IMR-90 (cell line): ENCODE results near the gene TBC1D16. TPM values are rescaled to one million over a fixed set of nuclear protein-coding genes. Genes with fewer than 3 reads are reported as not detected.

Source experiments
- ATAC-seq: fragments of 200-7000 bp; cut with Tn5 transposase; 2 replicates; pipeline ENCODE4 v1.9.1; 2020; ENCODE audit warnings: low read depth, mild to moderate bottlenecking, moderate library complexity
- BruUV-seq: library from RNA; stranded (reverse); fragments of 400-500 nt; replicated peaks from 2 replicates; lab custom pipeline; 2021; lab: Mats Ljungman, UMichigan
- CTCF ChIA-PET: fragments of 300-600 bp; formaldehyde crosslinking; extraction: SDS; loops from one replicate; lab custom pipeline; 2021; ENCODE audit warnings: antibody characterized with exemption; lab: Yijun Ruan, JAX
- POLR2A ChIA-PET: fragments of 300-600 bp; sonication (Branson Sonifier 250); formaldehyde crosslinking; loops from one replicate; lab custom pipeline; 2022; ENCODE audit warnings: antibody characterized with exemption; ENCODE audit not compliant: unreplicated experiment; lab: Charles Lee
- DNase-seq: peaks from one replicate; pipeline ENCODE4 v3.0.0; 2013
- H2AFZ ChIP-seq: replicated peaks from 2 replicates; pipeline ENCODE3; 2013; ENCODE audit warnings: low read length, mild to moderate bottlenecking; ENCODE audit not compliant: poor library complexity
- H2AK5ac ChIP-seq: 2 replicates; pipeline ENCODE4 v1.6.1; 2013; ENCODE audit warnings: low read depth, low read length, inconsistent platforms
- H2AK9ac ChIP-seq: replicated peaks from 2 replicates; pipeline ENCODE3; 2013; ENCODE audit warnings: mild to moderate bottlenecking, low read depth, low read length, moderate library complexity; ENCODE audit not compliant: poor library complexity
- H2BK120ac ChIP-seq: 2 replicates; pipeline ENCODE4 v1.6.1; 2013; ENCODE audit warnings: low read depth, low read length, inconsistent platforms
- H2BK15ac ChIP-seq: 3 replicates; pipeline ENCODE4 v1.6.1; 2013; ENCODE audit warnings: low read depth, low read length, inconsistent platforms
- H2BK20ac ChIP-seq: 2 replicates; pipeline ENCODE4 v1.6.1; 2013; ENCODE audit warnings: low read depth, mild to moderate bottlenecking, inconsistent platforms, low read length, moderate library complexity
- H2BK5ac ChIP-seq: 2 replicates; pipeline ENCODE4 v1.6.1; 2013; ENCODE audit warnings: mild to moderate bottlenecking, low read depth, low read length, inconsistent platforms; ENCODE audit not compliant: poor library complexity, severe bottlenecking
- H3K14ac ChIP-seq: replicated peaks from 2 replicates; pipeline ENCODE4 v1.6.1; 2013; ENCODE audit warnings: low read depth, low read length, inconsistent platforms
- H3K18ac ChIP-seq: 2 replicates; pipeline ENCODE4 v1.6.1; 2013; ENCODE audit warnings: low read depth, low read length, control low read depth
- H3K23ac ChIP-seq: 2 replicates; pipeline ENCODE4 v1.6.1; 2013; ENCODE audit warnings: low read depth, low read length, inconsistent platforms
- H3K27ac ChIP-seq: 2 replicates; pipeline ENCODE4 v1.5.1; 2013; ENCODE audit warnings: mild to moderate bottlenecking, control low read depth, low read length; ENCODE audit not compliant: insufficient read depth
- H3K27me3 ChIP-seq: 2 replicates; pipeline ENCODE4 v1.6.1; 2013; ENCODE audit warnings: low read length; ENCODE audit not compliant: control insufficient read depth, insufficient read depth
- H3K36me3 ChIP-seq: 2 replicates; pipeline ENCODE4 v1.6.1; 2013; ENCODE audit warnings: low read length, mixed read lengths; ENCODE audit not compliant: control insufficient read depth, insufficient read depth
- H3K4ac ChIP-seq: 2 replicates; pipeline ENCODE4 v1.6.1; 2013; ENCODE audit warnings: low read depth, low read length, inconsistent platforms
- H3K4me1 ChIP-seq: 2 replicates; pipeline ENCODE4 v1.6.1; 2013; ENCODE audit warnings: low read length, mixed read lengths; ENCODE audit not compliant: control insufficient read depth, insufficient read depth
- H3K4me2 ChIP-seq: 2 replicates; pipeline ENCODE4 v1.6.1; 2013; ENCODE audit warnings: low read depth, mild to moderate bottlenecking, control low read depth, low read length, moderate library complexity
- H3K4me3 ChIP-seq: 2 replicates; pipeline ENCODE4 v1.5.1; 2013; ENCODE audit warnings: low read depth, mild to moderate bottlenecking, control low read depth, low read length, moderate library complexity; ENCODE audit not compliant: insufficient read depth
- H3K56ac ChIP-seq: 2 replicates; pipeline ENCODE4 v1.6.1; 2013; ENCODE audit warnings: low read length, inconsistent platforms; ENCODE audit not compliant: insufficient read depth; ENCODE audit errors: extremely low read depth
- H3K79me1 ChIP-seq, 2 experiments: 2 replicates each; pipeline ENCODE4 v1.6.1; 2013; ENCODE audit warnings: low read length in 2 of 2, inconsistent platforms in 1 of 2, low read depth in 1 of 2
- H3K9ac ChIP-seq: 2 replicates; pipeline ENCODE4 v1.6.1; 2013; ENCODE audit warnings: low read depth, low read length, control low read depth
- H3K9me1 ChIP-seq: 2 replicates; pipeline ENCODE4 v1.6.1; 2013; ENCODE audit warnings: low read length, inconsistent platforms; ENCODE audit not compliant: insufficient read depth
- H3K9me3 ChIP-seq: 2 replicates; pipeline ENCODE4 v1.6.1; 2013; ENCODE audit warnings: low read length; ENCODE audit not compliant: control insufficient read depth, insufficient read depth
- H4K20me1 ChIP-seq: 2 replicates; pipeline ENCODE4 v1.6.1; 2013; ENCODE audit warnings: low read length, inconsistent platforms; ENCODE audit not compliant: insufficient read depth
- H4K5ac ChIP-seq: 2 replicates; pipeline ENCODE4 v1.6.1; 2013; ENCODE audit warnings: mild to moderate bottlenecking, low read depth, low read length, control low read depth
- H4K8ac ChIP-seq, 2 experiments: 2 replicates each; pipeline ENCODE4 v1.6.1; 2013; ENCODE audit warnings: low read depth in 2 of 2, low read length in 2 of 2, control low read depth in 1 of 2, inconsistent platforms in 1 of 2
- H4K91ac ChIP-seq: 2 replicates; pipeline ENCODE4 v1.6.1; 2013; ENCODE audit warnings: low read depth, low read length, inconsistent platforms; ENCODE audit not compliant: insufficient read depth
- BHLHE40 ChIP-seq: fragments of 150-350 bp; IDR thresholded peaks from 2 replicates; pipeline ENCODE4 v1.6.1; 2016; ENCODE audit warnings: mild to moderate bottlenecking, low read depth, low read length
- CEBPB ChIP-seq: IDR thresholded peaks from 2 replicates; pipeline ENCODE4 v1.6.1; 2012; ENCODE audit warnings: low read depth, low read length, improper control_type of control experiment
- CHD1 ChIP-seq: IDR thresholded peaks from 2 replicates; pipeline ENCODE4 v1.6.1; 2012; ENCODE audit warnings: low read depth, low read length, improper control_type of control experiment
- ELK1 ChIP-seq: fragments of 150-350 bp; IDR thresholded peaks from 2 replicates; pipeline ENCODE4 v1.6.1; 2016; ENCODE audit warnings: low read depth, mild to moderate bottlenecking, low read length, moderate library complexity, borderline replicate concordance
- FOS ChIP-seq: fragments of 150-350 bp; IDR thresholded peaks from 2 replicates; pipeline ENCODE4 v1.6.1; 2016; ENCODE audit warnings: low read depth, low read length
- MAFK ChIP-seq: IDR thresholded peaks from 2 replicates; pipeline ENCODE4 v1.6.1; 2012; ENCODE audit warnings: low read depth, low read length, improper control_type of control experiment
- MAZ ChIP-seq: IDR thresholded peaks from 2 replicates; pipeline ENCODE4 v1.6.1; 2012; ENCODE audit warnings: low read depth, mild to moderate bottlenecking, low read length, improper control_type of control experiment, moderate library complexity, borderline replicate concordance
- NFE2L2 ChIP-seq: fragments of 150-350 bp; IDR thresholded peaks from 2 replicates; pipeline ENCODE4 v1.6.1; 2016; ENCODE audit warnings: low read depth, mild to moderate bottlenecking, low read length
- POLR2A ChIP-seq: IDR thresholded peaks from 2 replicates; pipeline ENCODE4 v1.6.1; 2012; ENCODE audit warnings: mild to moderate bottlenecking, low read depth, low read length
- RAD21 ChIP-seq: IDR thresholded peaks from 2 replicates; pipeline ENCODE4 v1.6.1; 2012; ENCODE audit warnings: low read length, improper control_type of control experiment
- RCOR1 ChIP-seq: IDR thresholded peaks from 2 replicates; pipeline ENCODE4 v1.6.1; 2012; ENCODE audit warnings: mild to moderate bottlenecking, low read length, improper control_type of control experiment; ENCODE audit not compliant: insufficient replicate concordance
- RFX5 ChIP-seq: IDR thresholded peaks from 2 replicates; pipeline ENCODE4 v1.8.0; 2012; ENCODE audit warnings: low read depth, mild to moderate bottlenecking, low read length, moderate library complexity
- SMC3 ChIP-seq: fragments of 150-350 bp; IDR thresholded peaks from 2 replicates; pipeline ENCODE4 v1.6.1; 2016; ENCODE audit warnings: low read depth, mild to moderate bottlenecking, antibody characterized with exemption, low read length, moderate library complexity
- USF2 ChIP-seq: fragments of 150-350 bp; IDR thresholded peaks from 2 replicates; pipeline ENCODE4 v1.6.1; 2017; ENCODE audit warnings: mild to moderate bottlenecking, antibody characterized with exemption, low read length, low read depth
- WGBS, 2 experiments: methylation state at CpG; one replicate each; pipeline versions ENCODE4 v1.1.5 to v1.1.7; 2013; ENCODE audit warnings: missing lambda C conversion rate in 2 of 2; ENCODE audit not compliant: insufficient read length in 1 of 2; ENCODE audit errors: extremely low coverage in 2 of 2; 5-methylcytosine and 5-hydroxymethylcytosine counted together
- dilution Hi-C: fragments of 300-500 bp; cut with HindIII; formaldehyde crosslinking; loops from one replicate; pipeline ENCODE4 v1.14.3; 2018; ENCODE audit warnings: low sequenced_read_pairs; ENCODE audit not compliant: unreplicated experiment
- in situ Hi-C: fragments of 300-500 bp; cut with MboI; formaldehyde crosslinking; loops from 3 replicates; pipeline ENCODE4 v1.14.3; 2019; ENCODE audit warnings: low sequenced_read_pairs, inconsistent platforms, mixed read lengths
- intact Hi-C: fragments of 100-400 bp; cut with micrococcal nuclease; formaldehyde crosslinking; loops from 2 replicates; pipeline ENCODE4 v1.10.0; 2022
- polyA plus RNA-seq, 3 experiments: library from polyadenylated mRNA; depleted of rRNA; stranded (reverse); fragments of >200 nt; gene quantifications; 2 replicates each; pipeline ENCODE4 v1.2.3, GENCODE V29; 2012; ENCODE audit warnings: low replicate concordance in 1 of 3
- total RNA-seq: library from RNA; depleted of rRNA; stranded (reverse); fragments of >200 nt; gene quantifications from 2 replicates; pipeline ENCODE4 v1.2.3, GENCODE V29; 2012
- TF ChIP-seq, protein P1 (sequence below): conservative IDR thresholded peaks from 2 replicates; pipeline ENCODE4 v1.5.1; 2012; ENCODE audit warnings: mild to moderate bottlenecking, low read depth, low read length, improper control_type of control experiment

Gene TBC1D16
- total and polyA plus RNA-seq, 2 of the 4 experiments (the other 2 are of a cell fraction), result 10.1 to 16.7 TPM

DNA sequence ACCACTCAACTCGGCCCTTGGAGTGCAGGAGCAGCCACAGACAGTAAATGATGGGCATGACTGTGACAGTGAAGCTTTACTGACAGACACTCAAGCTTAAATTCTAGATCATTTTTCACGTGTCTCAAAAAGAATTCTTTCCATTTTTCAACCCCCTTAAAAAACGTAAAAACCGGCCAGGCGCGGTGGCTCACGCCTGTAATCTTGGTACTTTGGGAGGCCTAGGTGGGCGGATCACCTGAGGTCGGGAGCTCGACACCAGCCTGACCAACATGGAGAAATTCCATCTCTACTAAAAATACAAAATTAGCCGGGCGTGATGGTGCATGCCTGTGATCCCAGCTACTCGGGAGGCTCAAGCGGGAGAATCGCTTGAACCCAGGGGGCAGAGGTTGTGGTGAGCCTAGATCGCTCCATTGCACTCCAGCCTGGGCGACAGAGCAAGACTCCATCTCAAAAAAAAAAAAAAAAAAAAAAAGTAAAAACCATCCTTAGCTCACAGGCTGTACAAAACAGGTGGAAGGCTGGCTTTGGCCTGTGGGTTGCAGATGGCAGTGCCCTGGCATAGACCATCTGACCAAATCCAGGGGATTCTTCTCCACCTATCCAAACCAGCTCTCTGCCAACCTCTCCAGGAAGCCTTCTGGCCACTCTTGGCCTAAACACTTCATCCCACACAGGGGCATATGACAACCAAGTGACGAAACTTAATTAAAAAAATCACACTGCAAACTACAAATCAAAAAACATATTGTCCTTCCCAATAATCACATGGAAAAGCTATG lies 18.3 kb downstream of the TBC1D16 start:
- Histone ChIP-seq H4K20me1 (peaks cover 19% of the 10 kb centered on the region), H3K79me1 (peaks cover 11 to 37% of the 10 kb centered on the region in 2 experiments), H3K56ac (no peak overlapping the region), H3K18ac (no peak overlapping the region), H2AK9ac (no peak overlapping the region), H3K4ac (no peak overlapping the region), H2AFZ (no peak overlapping the region), H3K9ac (no peak overlapping the region), H3K27me3 (no peaks in the 10 kb centered on the region), H3K9me1 (peaks cover 4% of the 10 kb centered on the region), H2BK120ac (no peak overlapping the region), H2BK15ac (no peak overlapping the region), H3K4me2 (no peak overlapping the region), H3K4me3 (no peak overlapping the region), H2AK5ac (no peak overlapping the region), H4K5ac (no peak overlapping the region), H3K36me3 (peaks cover 7% of the 10 kb centered on the region), H4K91ac (no peak overlapping the region), H4K8ac (no peak overlapping the region), H3K14ac (no peak overlapping the region), H3K4me1 (no peaks in the 10 kb centered on the region; the same call in 1 of the 2 replicates), H3K23ac (no peak overlapping the region), H2BK20ac (no peak overlapping the region), H3K9me3 (peaks cover 2% of the 10 kb centered on the region; the same call in 1 of the 2 replicates), H3K27ac (no peak overlapping the region), H2BK5ac (no peak overlapping the region)
- ChIA-PET POLR2A (no interaction called here), CTCF (interaction anchor here (0.7 kb wide), 1 partner anchor 9 kb away, joined by 4 read pairs; no protein-coding TSS in a partner anchor)
- in situ Hi-C loops (no loop called here), dilution Hi-C loops (no loop called here), intact Hi-C loops (no loop called here)
- no TSS peak for BruUV-seq
- WGBS, 2 experiments, result no CpG with 5 or more reads among the region's 18 CpGs
- no peak for DNase-seq
- no peak for ATAC-seq
- TF ChIP-seq ELK1, result no peak
- no peak for TF ChIP-seq CHD1
- TF ChIP-seq RAD21, result no peak
- no peak for TF ChIP-seq CEBPB
- no peak for TF ChIP-seq MAZ
- no peak for TF ChIP-seq MAFK
- TF ChIP-seq RCOR1, result no peak
- no peak for TF ChIP-seq POLR2A
- TF ChIP-seq SMC3, result no peak
- TF ChIP-seq, protein P1, sequence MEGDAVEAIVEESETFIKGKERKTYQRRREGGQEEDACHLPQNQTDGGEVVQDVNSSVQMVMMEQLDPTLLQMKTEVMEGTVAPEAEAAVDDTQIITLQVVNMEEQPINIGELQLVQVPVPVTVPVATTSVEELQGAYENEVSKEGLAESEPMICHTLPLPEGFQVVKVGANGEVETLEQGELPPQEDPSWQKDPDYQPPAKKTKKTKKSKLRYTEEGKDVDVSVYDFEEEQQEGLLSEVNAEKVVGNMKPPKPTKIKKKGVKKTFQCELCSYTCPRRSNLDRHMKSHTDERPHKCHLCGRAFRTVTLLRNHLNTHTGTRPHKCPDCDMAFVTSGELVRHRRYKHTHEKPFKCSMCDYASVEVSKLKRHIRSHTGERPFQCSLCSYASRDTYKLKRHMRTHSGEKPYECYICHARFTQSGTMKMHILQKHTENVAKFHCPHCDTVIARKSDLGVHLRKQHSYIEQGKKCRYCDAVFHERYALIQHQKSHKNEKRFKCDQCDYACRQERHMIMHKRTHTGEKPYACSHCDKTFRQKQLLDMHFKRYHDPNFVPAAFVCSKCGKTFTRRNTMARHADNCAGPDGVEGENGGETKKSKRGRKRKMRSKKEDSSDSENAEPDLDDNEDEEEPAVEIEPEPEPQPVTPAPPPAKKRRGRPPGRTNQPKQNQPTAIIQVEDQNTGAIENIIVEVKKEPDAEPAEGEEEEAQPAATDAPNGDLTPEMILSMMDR, result no peak
- no peak for TF ChIP-seq USF2
- no peak for TF ChIP-seq RFX5
- TF ChIP-seq FOS, result no peak
- TF ChIP-seq BHLHE40, result no peak
- no peak for TF ChIP-seq NFE2L2
